GM19351 (cell line): ENCODE data around the gene C1QTNF4.
A peak's percentile ranks its signal among the peaks of the same experiment; 100 is the strongest.
"Not testable (repeated sequence)": the region's sequence is repeated elsewhere in the genome, so short reads cannot be mapped to it uniquely, and the experiment has no call there.

Source experiments
- ATAC-seq: cut with Tn5 transposase; IDR thresholded peaks from one replicate; pipeline ENCODE4 v1.9.1; 2021; ENCODE audit warnings: mild to moderate bottlenecking, moderate library complexity; ENCODE audit not compliant: unreplicated experiment

The C1QTNF4 gene

GRCh38 chr11:47569646-47570045, 24.6 kb downstream of the C1QTNF4 start:
- ATAC-seq = no peak

- no peak for ATAC-seq
Measured at GRCh38 chr11:47566149-47566698, 28.0 kb downstream of the C1QTNF4 start.

GRCh38 chr11:47565340-47566148, 28.7 kb downstream of the C1QTNF4 start, which contains the start of gene PTPMT1:
TSS of gene PTPMT1 (plus strand) at chr11:47565599. CDS start at chr11:47565623, 24 bp downstream.
- peak; percentile 89 for ATAC-seq

GRCh38 chr11:47564933-47565339, 29.3 kb downstream of the C1QTNF4 start:
- ATAC-seq = peak; percentile 21

DNA sequence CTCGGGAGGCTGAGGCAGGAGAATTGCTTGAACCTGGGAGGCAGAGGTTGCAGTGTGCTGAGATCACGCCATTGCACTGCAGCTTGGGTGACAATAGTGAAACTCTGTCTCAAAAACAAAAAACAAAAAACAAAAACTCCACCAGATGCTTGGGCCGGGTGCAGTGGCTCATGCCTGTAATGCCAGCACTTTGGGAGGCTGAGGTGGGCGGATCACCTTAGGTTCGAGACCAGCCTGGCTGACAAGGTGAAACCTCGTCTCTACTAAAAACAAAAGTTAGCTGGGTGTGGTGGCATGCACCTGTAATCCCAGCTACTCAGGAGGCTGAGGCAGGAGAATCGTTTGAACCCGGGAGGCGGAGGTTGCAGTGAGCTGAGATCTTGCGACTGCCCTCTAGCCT, 29.8 kb downstream of the C1QTNF4 start:
- ATAC-seq = not testable (repeated sequence)

DNA sequence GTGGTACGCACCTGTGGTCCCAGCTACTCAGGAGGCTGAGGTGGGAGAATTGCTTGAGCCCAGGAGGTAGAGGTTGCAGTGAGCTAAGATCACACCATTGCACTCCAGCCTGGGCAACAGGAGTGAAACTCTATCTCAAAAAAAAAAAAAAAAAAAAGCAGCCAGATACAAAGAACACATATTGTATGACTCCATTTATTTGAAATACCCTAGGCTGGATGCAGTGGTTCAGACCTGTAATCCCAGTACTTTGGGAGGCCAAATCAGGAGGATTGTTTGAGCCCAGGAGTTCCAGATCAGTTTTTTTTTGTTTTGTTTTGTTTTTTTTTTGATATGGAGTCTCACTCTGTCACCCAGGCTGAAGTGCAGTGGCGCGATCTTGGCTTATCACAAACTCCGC, 31.8 kb downstream of the C1QTNF4 start:
- ATAC-seq = not testable (repeated sequence)

DNA sequence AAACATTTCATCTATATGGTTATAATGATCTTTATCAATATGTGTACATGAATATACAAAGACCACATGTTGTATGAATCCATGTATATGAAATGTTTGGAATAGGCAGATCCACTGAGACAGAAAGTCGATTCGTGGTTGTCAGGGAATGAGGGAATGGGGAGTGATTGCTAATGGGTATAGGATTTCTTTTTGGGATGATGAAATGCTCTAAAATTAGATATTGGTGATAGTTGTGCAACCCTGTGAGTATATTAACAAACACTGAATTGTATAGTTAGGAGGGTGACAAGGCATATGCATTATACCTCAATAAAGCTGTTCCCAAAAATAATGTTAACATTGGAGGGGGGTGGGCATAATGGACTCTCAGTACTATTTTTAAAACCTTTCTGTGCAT, 33.8 kb downstream of the C1QTNF4 start:
- ATAC-seq = no peak

- ATAC-seq = no peak
Measured at GRCh38 chr11:47558695-47559094, 35.5 kb downstream of the C1QTNF4 start.

DNA sequence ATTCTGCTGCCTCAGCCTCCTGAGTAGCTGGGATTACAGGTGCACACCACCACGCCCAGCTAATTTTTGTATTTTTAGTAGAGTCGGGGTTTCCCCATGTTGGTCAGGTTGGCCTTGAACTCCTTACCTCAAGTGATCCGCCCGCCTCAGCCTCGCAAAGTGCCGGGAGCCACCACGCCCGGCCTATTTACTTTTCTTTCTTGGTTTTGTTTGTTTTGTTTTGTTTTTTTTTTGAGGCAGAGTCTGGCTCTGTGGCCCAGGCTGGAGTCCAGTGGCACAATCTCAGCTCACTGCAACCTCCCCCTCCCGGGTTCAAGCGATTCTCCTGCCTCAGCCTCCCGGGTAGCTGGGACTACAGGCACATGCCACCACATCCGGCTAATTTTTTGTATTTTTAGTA, 37.2 kb downstream of the C1QTNF4 start:
- ATAC-seq = not testable (repeated sequence)

DNA sequence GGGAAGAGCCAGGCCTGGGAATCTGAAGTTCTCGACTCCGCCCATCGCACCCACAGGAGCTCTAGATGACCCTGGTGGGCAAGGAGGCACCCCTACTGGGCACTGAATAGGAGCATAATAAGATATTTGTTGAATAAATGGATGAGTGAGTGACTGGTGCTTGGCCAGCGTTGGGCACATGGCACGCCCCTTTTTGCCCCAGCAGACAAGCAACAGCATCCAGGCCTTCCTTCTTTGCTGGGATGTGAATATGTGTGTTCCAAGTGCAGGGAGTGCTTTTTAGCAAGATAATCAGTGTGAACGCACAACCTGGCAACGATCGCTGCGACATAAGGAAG, 40.8 kb downstream of the C1QTNF4 start:
- peak; percentile 22 for ATAC-seq

- ATAC-seq = peak; percentile 86
Measured at GRCh38 chr11:47552566-47553405, 41.4 kb downstream of the C1QTNF4 start, which contains the start of gene CELF1. TSS of gene CELF1 (minus strand) at chr11:47553132. CDS start at chr11:47499523, 53,609 bp downstream.

DNA sequence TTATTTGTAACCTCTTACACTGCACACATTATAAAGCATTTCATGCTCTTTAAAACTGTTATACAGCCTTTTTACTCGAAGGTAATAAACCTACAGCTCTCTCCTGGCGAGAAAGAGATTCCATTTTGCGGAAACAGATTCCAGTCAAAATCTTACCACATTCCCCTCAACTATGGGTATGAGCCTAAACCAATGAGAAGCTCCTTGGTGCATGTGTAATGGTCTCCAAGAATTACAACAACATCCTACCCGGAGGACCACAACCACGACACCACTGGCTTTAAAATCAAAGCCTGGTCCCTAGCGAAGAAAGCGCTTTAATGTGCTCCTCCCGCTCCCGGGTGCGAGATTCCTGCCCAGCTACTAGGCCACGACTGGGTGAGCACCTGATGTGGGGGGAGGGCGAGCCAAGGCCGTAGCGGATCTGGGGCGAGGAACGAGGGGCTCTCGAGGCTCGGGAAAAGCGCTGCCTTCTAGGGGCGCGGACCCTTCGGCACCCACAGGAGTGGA, 42.1 kb downstream of the C1QTNF4 start:
- no peak for ATAC-seq

DNA sequence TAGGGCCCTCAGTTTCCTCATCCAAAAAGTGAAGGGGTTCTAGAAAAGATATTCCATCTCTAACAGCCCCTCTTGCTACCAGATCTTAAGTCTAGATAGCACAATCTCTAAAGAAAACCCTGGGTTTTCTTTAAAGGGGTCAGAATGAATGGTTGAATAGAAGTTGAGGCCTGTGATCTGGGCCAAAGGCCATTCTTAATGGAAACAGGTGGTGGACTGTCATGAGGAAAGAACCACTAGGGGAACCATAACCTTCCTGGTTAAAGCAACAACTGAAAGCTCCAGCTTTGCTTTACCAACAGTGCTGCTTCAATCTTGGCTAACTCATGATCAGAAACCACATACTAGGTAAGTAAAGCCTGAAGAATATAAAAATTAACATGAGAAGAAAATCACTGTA, 43.1 kb downstream of the C1QTNF4 start:
- peak; percentile 24 for ATAC-seq

GRCh38 chr11:47550288-47551047, 43.7 kb downstream of the C1QTNF4 start:
- no peak for ATAC-seq

DNA sequence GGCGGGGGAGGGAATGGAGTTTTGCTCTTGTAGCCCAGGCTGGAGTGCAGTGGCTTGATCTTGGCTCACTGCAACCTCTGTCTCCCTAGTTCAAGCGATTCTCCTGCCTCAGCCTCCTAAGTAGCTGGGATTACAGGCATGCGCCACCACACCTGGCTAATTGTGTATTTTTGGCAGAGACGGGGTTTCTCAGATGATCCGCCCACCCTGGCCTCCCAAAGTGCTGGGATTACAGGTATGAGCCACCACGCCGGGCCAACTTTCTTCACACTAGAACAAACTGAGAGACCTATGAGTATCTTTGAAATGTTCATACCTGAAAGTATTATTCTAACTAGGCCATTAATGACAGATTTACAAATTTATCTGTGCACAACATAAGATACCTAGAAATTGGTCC, 47.9 kb downstream of the C1QTNF4 start:
- not testable (repeated sequence) for ATAC-seq

DNA sequence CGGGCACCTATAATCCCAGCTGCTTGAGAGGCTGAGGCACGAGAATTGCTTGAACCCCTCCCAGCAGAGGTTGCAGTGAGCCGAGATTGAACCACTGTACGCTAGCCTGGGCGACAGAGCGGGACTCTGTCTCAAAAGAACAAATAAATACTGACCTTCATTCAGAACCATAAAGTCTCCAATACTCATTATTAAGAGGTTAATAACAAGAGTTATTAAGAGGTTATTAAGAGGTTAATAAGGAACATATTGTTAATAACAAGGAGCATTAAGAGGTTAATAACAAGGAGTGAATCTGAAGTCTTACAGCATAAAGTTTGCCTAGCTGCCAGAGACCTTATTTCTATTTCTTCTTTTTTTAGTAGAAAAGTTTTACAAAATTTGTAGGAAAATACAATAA, 48.9 kb downstream of the C1QTNF4 start:
- no peak for ATAC-seq

DNA sequence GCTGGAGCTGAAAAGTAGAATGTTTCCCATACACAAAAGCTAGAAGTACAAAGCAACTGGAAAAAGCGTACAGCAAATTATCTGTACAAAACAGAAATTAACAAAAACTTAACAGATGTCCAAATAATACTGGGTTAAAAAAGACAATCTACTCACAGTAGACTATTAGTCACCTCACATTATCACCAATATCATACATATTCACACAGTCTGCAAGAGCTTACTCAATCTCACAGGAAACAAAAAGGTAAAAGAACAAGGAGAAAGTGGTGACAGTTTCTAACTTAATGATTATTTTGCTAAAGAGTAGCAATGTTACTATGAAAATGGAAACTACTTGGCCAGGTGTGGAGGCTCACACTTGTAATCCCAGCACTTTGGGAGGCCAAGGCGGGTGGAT, 53.1 kb downstream of the C1QTNF4 start:
- no peak for ATAC-seq

DNA sequence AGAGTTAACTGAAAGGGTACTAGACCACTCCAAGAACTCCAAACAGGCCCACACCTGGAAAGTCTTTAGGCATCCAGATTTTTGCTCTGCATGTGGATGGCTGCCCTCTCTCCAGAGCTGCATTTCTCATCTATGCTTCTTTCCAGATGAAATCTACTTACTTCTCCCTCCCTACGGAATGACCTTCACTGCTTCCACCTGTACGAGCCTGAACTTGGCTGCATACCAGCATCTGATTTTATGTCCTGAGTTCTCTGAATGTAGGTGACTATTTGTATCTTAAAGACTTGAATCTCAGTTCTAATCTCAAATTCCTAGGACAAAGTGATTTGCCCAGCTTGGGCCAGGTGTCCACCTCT, 54.6 kb downstream of the C1QTNF4 start:
- ATAC-seq = no peak
